Measurements from ENCODE around the gene COA7. TPM values are rescaled to one million over a fixed set of nuclear protein-coding genes. Genes with fewer than 3 reads are reported as not detected.

Gene COA7
- total RNA-seq, 1 experiment from 2014 or later = 43.7 TPM

GRCh38 chr1:52660807-52661206 is 37.3 kb downstream of the COA7 start:
- H3K36me3 Mint-ChIP-seq = no peaks in the 10 kb centered on the region
- H3K4me1 Mint-ChIP-seq = peaks cover 47% of the 10 kb centered on the region
- CTCF ChIA-PET = interaction anchor here (0.8 to 1.3 kb wide), 2 partner anchors 8 to 197 kb away, joined by 4 read pairs; no protein-coding TSS in a partner anchor
- DNase-seq (ENCODE audit: low spot score) (no peak), ATAC-seq (no peak)
- TF ChIP-seq, protein P1, sequence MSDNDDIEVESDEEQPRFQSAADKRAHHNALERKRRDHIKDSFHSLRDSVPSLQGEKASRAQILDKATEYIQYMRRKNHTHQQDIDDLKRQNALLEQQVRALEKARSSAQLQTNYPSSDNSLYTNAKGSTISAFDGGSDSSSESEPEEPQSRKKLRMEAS (CRISPR knock-in tag; IDR thresholded peaks at IDR 0.05) = no peak
- no peak for TF ChIP-seq ZNF219 (CRISPR knock-in tag; IDR thresholded peaks at IDR 0.05; ENCODE audit: borderline replicate concordance)
- TF ChIP-seq AFF4 (CRISPR knock-in tag; IDR thresholded peaks at IDR 0.05; ENCODE audit: borderline replicate concordance) = no peak
- no peak for TF ChIP-seq ZNF281 (CRISPR knock-in tag; IDR thresholded peaks at IDR 0.05)
- TF ChIP-seq E2F1 (CRISPR knock-in tag; IDR thresholded peaks at IDR 0.05) = no peak
- no peak for TF ChIP-seq JAZF1 (CRISPR knock-in tag; IDR thresholded peaks at IDR 0.05)
- TF ChIP-seq RORB (CRISPR knock-in tag; IDR thresholded peaks at IDR 0.05) = no peak
- TF ChIP-seq, protein P2, sequence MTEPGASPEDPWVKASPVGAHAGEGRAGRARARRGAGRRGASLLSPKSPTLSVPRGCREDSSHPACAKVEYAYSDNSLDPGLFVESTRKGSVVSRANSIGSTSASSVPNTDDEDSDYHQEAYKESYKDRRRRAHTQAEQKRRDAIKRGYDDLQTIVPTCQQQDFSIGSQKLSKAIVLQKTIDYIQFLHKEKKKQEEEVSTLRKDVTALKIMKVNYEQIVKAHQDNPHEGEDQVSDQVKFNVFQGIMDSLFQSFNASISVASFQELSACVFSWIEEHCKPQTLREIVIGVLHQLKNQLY (CRISPR knock-in tag; IDR thresholded peaks at IDR 0.05) = no peak
- TF ChIP-seq NR1H2 (CRISPR knock-in tag; IDR thresholded peaks at IDR 0.05) = no peak
- TF ChIP-seq, protein P3, sequence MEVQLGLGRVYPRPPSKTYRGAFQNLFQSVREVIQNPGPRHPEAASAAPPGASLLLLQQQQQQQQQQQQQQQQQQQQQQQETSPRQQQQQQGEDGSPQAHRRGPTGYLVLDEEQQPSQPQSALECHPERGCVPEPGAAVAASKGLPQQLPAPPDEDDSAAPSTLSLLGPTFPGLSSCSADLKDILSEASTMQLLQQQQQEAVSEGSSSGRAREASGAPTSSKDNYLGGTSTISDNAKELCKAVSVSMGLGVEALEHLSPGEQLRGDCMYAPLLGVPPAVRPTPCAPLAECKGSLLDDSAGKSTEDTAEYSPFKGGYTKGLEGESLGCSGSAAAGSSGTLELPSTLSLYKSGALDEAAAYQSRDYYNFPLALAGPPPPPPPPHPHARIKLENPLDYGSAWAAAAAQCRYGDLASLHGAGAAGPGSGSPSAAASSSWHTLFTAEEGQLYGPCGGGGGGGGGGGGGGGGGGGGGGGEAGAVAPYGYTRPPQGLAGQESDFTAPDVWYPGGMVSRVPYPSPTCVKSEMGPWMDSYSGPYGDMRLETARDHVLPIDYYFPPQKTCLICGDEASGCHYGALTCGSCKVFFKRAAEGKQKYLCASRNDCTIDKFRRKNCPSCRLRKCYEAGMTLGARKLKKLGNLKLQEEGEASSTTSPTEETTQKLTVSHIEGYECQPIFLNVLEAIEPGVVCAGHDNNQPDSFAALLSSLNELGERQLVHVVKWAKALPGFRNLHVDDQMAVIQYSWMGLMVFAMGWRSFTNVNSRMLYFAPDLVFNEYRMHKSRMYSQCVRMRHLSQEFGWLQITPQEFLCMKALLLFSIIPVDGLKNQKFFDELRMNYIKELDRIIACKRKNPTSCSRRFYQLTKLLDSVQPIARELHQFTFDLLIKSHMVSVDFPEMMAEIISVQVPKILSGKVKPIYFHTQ (CRISPR knock-in tag; IDR thresholded peaks at IDR 0.05) = no peak
- TF ChIP-seq, protein P4, sequence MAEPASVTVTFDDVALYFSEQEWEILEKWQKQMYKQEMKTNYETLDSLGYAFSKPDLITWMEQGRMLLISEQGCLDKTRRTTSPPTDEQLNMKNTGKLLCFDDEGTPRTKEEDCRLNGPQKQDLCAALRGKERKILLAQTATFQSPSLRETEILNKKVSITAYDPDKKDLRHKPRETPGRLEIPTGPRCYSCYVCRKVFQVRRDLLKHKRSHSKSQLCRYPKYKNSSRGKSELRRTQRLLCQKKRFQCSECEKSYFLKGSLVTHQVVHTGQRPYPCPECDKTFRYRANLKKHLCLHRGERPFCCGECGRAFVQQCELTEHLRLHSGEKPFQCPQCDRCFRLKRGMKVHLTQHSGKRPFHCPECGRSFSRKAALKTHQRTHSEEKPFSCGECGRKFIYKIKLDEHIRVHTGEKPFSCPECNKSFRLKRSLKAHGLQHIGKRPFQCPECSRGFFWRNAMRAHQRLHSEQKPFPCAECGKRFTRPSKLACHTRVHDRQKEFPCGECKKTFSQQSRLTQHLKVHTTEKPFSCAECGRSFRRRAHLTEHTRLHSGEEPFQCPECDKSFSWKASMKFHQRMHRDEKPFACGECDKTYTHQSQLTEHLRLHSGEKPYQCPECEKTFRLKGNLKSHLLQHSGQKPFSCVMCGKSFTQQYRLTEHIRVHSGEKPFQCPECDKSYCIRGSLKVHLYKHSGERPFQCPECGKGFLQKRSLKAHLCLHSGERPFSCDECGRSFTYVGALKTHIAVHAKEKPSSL (CRISPR knock-in tag; conservative IDR thresholded peaks at IDR 0.05) = no peak
- no peak for TF ChIP-seq SMAD3 (CRISPR knock-in tag; IDR thresholded peaks at IDR 0.05; ENCODE audit: borderline replicate concordance)
- no peak for TF ChIP-seq NR2C2 (CRISPR knock-in tag; IDR thresholded peaks at IDR 0.05)
- no peak for TF ChIP-seq ATF6 (CRISPR knock-in tag; IDR thresholded peaks at IDR 0.05)
- TF ChIP-seq SOX15 (CRISPR knock-in tag; IDR thresholded peaks at IDR 0.05) = no peak
- TF ChIP-seq JUN (CRISPR knock-in tag; IDR thresholded peaks at IDR 0.05) = no peak
- no peak for TF ChIP-seq CTCF (IDR thresholded peaks at IDR 0.05)
- H3K9me3 Mint-ChIP-seq = no peaks in the 10 kb centered on the region
- POLR2A ChIA-PET = interaction anchor here (1.0 kb wide), 1 partner anchor 256 kb away, joined by 3 read pairs; the partner anchor contains the start of genes ORC1 and PRPF38A
- no peak overlapping the region for H3K4me3 Mint-ChIP-seq
- H3K27ac Mint-ChIP-seq = no peak overlapping the region
- no peaks in the 10 kb centered on the region for H3K27me3 Mint-ChIP-seq (ENCODE audit: low read depth)
